HepG2 (cell line): ENCODE measurements around the gene UBL7. TPM values are rescaled to one million over a fixed set of nuclear protein-coding genes. Genes with fewer than 3 reads are reported as not detected.
A peak's percentile ranks its signal among the peaks of the same experiment; 100 is the strongest.

ENCODE experiments used
- BHLHE40 ChIP-seq: IDR thresholded peaks from 2 replicates; pipeline ENCODE4 v1.6.1; 2011; ENCODE audit warnings: low read length, improper control_type of control experiment
- BRF2 ChIP-seq: sonication (generic); formaldehyde crosslinking; IDR thresholded peaks from 2 replicates; pipeline ENCODE4 v1.8.1; 2022; ENCODE audit warnings: mild to moderate bottlenecking, missing genetic modification reagents
- CAMTA2 ChIP-seq: sonication (generic); formaldehyde crosslinking; IDR thresholded peaks from 2 replicates; pipeline ENCODE4 v1.4.0; 2020; ENCODE audit warnings: mild to moderate bottlenecking, missing genetic modification reagents, borderline replicate concordance
- CHD4 ChIP-seq: fragments of 200-600 bp; sonication (generic); IDR thresholded peaks from 2 replicates; pipeline ENCODE4 v1.7.0; 2017; ENCODE audit warnings: mild to moderate bottlenecking, low read length, borderline replicate concordance
- E2F5 ChIP-seq: sonication (generic); formaldehyde crosslinking; conservative IDR thresholded peaks from 2 replicates; pipeline ENCODE4 v1.4.0; 2020; ENCODE audit warnings: missing genetic modification reagents
- ELK4 ChIP-seq: sonication (generic); formaldehyde crosslinking; IDR thresholded peaks from 2 replicates; pipeline ENCODE4 v1.9.0; 2021; ENCODE audit warnings: missing genetic modification reagents, borderline replicate concordance
- ERF ChIP-seq: IDR thresholded peaks from 2 replicates; pipeline ENCODE4 v1.6.1; 2018; ENCODE audit warnings: missing biosample characterization, missing genetic modification reagents
- GABPA ChIP-seq, 2 experiments: IDR thresholded peaks; 2 replicates each; pipeline ENCODE4 v1.6.1; 2011 to 2016; ENCODE audit warnings: low read depth in 2 of 2, low read length in 1 of 2, missing biosample characterization in 1 of 2, missing genetic modification characterization in 1 of 2
- HNF4G ChIP-seq, 2 experiments: sonication (generic) in 1 of 2; formaldehyde crosslinking in 1 of 2; IDR thresholded peaks; 2 replicates each; pipeline versions ENCODE4 v1.4.0 to v1.6.1; 2011 to 2020; ENCODE audit warnings: borderline replicate concordance in 2 of 2, low read depth in 2 of 2, mild to moderate bottlenecking in 2 of 2, low read length in 1 of 2, missing genetic modification reagents in 1 of 2, moderate library complexity in 1 of 2
- KAT2B ChIP-seq: fragments of 150-350 bp; IDR thresholded peaks from 2 replicates; pipeline ENCODE4 v1.6.1; 2014; ENCODE audit warnings: low read depth, low read length, borderline replicate concordance
- LCORL ChIP-seq, 2 experiments: fragments of 450-650 bp in 1 of 2; sonication (generic) in 1 of 2; formaldehyde crosslinking in 1 of 2; IDR thresholded peaks; 2 replicates each; pipeline versions ENCODE4 v1.5.0 to v1.6.1; 2017 to 2020; ENCODE audit warnings: antibody characterized with exemption in 1 of 2, missing genetic modification reagents in 1 of 2
- PLRG1 ChIP-seq: fragments of 450-650 bp; conservative IDR thresholded peaks from 2 replicates; pipeline ENCODE4 v1.6.1; 2016
- RFX5 ChIP-seq: IDR thresholded peaks from 2 replicates; pipeline ENCODE4 v1.6.1; 2011; ENCODE audit warnings: low read depth, low read length, improper control_type of control experiment
- SIN3B ChIP-seq: fragments of 150-350 bp; IDR thresholded peaks from 2 replicates; pipeline ENCODE4 v1.6.1; 2014; ENCODE audit warnings: low read length
- SMARCC2 ChIP-seq: fragments of 450-650 bp; IDR thresholded peaks from 2 replicates; pipeline ENCODE4 v1.6.1; 2017; ENCODE audit warnings: antibody characterized with exemption, mild to moderate bottlenecking
- TIGD3 ChIP-seq: sonication (generic); formaldehyde crosslinking; IDR thresholded peaks from 2 replicates; pipeline ENCODE4 v1.5.1; 2020; ENCODE audit warnings: mild to moderate bottlenecking, missing genetic modification reagents, borderline replicate concordance
- ZBTB2 ChIP-seq: sonication (generic); formaldehyde crosslinking; IDR thresholded peaks from 2 replicates; pipeline ENCODE4 v1.8.0; 2022; ENCODE audit warnings: low read depth, missing genetic modification reagents
- ZGPAT ChIP-seq: IDR thresholded peaks from 2 replicates; pipeline ENCODE4 v1.6.1; 2016; ENCODE audit warnings: mild to moderate bottlenecking
- ZNF12 ChIP-seq: sonication (generic); formaldehyde crosslinking; IDR thresholded peaks from 2 replicates; pipeline ENCODE4 v1.5.0; 2020; ENCODE audit warnings: missing genetic modification reagents
- ZNF264 ChIP-seq: sonication (generic); formaldehyde crosslinking; IDR thresholded peaks from 2 replicates; pipeline ENCODE4 v1.4.0; 2020; ENCODE audit warnings: missing genetic modification reagents
- ZNF329 ChIP-seq: sonication (generic); formaldehyde crosslinking; IDR thresholded peaks from 2 replicates; pipeline ENCODE4 v1.9.0; 2021; ENCODE audit warnings: low read depth, mild to moderate bottlenecking, missing genetic modification reagents
- ZNF331 ChIP-seq: sonication (generic); formaldehyde crosslinking; IDR thresholded peaks from 2 replicates; pipeline ENCODE4 v1.4.0; 2020; ENCODE audit warnings: missing genetic modification reagents
- ZNF713 ChIP-seq: sonication (generic); formaldehyde crosslinking; IDR thresholded peaks from 2 replicates; pipeline ENCODE4 v1.4.0; 2020; ENCODE audit warnings: mild to moderate bottlenecking, missing genetic modification reagents
- polyA plus RNA-seq, 8 experiments: library from polyadenylated mRNA; depleted of rRNA in 3 of 8; stranded (reverse) in 7 of 8; unstranded in 1 of 8; fragments of >200 nt; fragmentation: Illumina TruSeq in 4 of 8; extraction: Trizol in 4 of 8; gene quantifications; 2 replicates each; pipeline versions ENCODE4 v1.2.1 to v1.2.3, GENCODE V29; 2011 to 2016; ENCODE audit warnings: low read depth in 4 of 8, missing spikeins in 1 of 8, mixed read lengths in 1 of 8; ENCODE audit not compliant: insufficient read depth in 1 of 8
- total RNA-seq, 5 experiments: library from RNA; depleted of rRNA; stranded (reverse); fragments of >200 nt; fragmentation: Illumina TruSeq; extraction: Trizol; gene quantifications; 2 replicates each; pipeline ENCODE4 v1.2.3, GENCODE V29; 2016; ENCODE audit warnings: low read depth in 1 of 5

UBL7 gene
- total and polyA plus RNA-seq, 2 of the 13 experiments (the other 11 are each of a cell fraction or from before 2014, with no cell fraction given): 55.0 to 63.5 TPM

GRCh38 chr15:74442063-74442462 lies 18.9 kb downstream of the UBL7 start (continued):
- no peak for TF ChIP-seq E2F5 (CRISPR knock-in tag)
- no peak for TF ChIP-seq TIGD3 (CRISPR knock-in tag)
- TF ChIP-seq ZNF331 (CRISPR knock-in tag): peak; percentile 29; the same call in 1 of the 2 replicates
- no peak for TF ChIP-seq ELK4 (CRISPR knock-in tag)
- no peak for TF ChIP-seq ZNF264 (CRISPR knock-in tag)
- TF ChIP-seq RFX5: no peak
- no peak for TF ChIP-seq BHLHE40
- TF ChIP-seq ZNF329: no peak
- TF ChIP-seq KAT2B: no peak
- peak; percentile 31; the same call in 1 of the 2 replicates for TF ChIP-seq ZGPAT
- TF ChIP-seq PLRG1: no peak
- no peak for TF ChIP-seq SMARCC2
- TF ChIP-seq ZNF713 (CRISPR knock-in tag): no peak
- no peak for TF ChIP-seq ZNF12 (CRISPR knock-in tag)
- TF ChIP-seq BRF2 (CRISPR knock-in tag): no peak
- no peak for TF ChIP-seq CHD4
- TF ChIP-seq CAMTA2 (CRISPR knock-in tag): no peak
- TF ChIP-seq GABPA (IDR thresholded peaks at IDR 0.05; ENCODE audit: low read depth, low read length): no peak
- peak; percentile 25; the same call in 1 of the 2 replicates for TF ChIP-seq GABPA (CRISPR knock-in tag; IDR thresholded peaks at IDR 0.05; ENCODE audit: low read depth)
- TF ChIP-seq ERF (CRISPR knock-in tag): peak; percentile 53
- TF ChIP-seq SIN3B: no peak
- no peak for TF ChIP-seq ZBTB2 (CRISPR knock-in tag)
- TF ChIP-seq LCORL (IDR thresholded peaks at IDR 0.05): no peak
- TF ChIP-seq LCORL (CRISPR knock-in tag; IDR thresholded peaks at IDR 0.05): peak; percentile 80
- TF ChIP-seq HNF4G (IDR thresholded peaks at IDR 0.05; ENCODE audit: borderline replicate concordance, low read depth, low read length): peak; percentile 67; the same call in 1 of the 2 replicates
- TF ChIP-seq HNF4G (CRISPR knock-in tag; IDR thresholded peaks at IDR 0.05; ENCODE audit: borderline replicate concordance, low read depth): no peak; the same call in 1 of the 2 replicates
